ENCODE data around the gene C4orf51.

GRCh38 chr4:145740806-145741205 lies 60.9 kb downstream of the C4orf51 start:
- TF ChIP-seq CTCF (IDR thresholded peaks at IDR 0.05; ENCODE audit: low read depth, low read length, missing input control) (no peak), YY1 (IDR thresholded peaks at IDR 0.05) (no peak), NR2F2 (IDR thresholded peaks at IDR 0.05) (no peak), RAD21 (IDR thresholded peaks at IDR 0.05) (no peak), JUND (IDR thresholded peaks at IDR 0.05) (no peak), HNF4G (IDR thresholded peaks at IDR 0.05) (no peak), EGR1 (IDR thresholded peaks at IDR 0.05; ENCODE audit: low read depth in 2 of 2) (no peak), TAF1 (conservative IDR thresholded peaks at IDR 0.05) (no peak)
- TF ChIP-seq, protein P1, sequence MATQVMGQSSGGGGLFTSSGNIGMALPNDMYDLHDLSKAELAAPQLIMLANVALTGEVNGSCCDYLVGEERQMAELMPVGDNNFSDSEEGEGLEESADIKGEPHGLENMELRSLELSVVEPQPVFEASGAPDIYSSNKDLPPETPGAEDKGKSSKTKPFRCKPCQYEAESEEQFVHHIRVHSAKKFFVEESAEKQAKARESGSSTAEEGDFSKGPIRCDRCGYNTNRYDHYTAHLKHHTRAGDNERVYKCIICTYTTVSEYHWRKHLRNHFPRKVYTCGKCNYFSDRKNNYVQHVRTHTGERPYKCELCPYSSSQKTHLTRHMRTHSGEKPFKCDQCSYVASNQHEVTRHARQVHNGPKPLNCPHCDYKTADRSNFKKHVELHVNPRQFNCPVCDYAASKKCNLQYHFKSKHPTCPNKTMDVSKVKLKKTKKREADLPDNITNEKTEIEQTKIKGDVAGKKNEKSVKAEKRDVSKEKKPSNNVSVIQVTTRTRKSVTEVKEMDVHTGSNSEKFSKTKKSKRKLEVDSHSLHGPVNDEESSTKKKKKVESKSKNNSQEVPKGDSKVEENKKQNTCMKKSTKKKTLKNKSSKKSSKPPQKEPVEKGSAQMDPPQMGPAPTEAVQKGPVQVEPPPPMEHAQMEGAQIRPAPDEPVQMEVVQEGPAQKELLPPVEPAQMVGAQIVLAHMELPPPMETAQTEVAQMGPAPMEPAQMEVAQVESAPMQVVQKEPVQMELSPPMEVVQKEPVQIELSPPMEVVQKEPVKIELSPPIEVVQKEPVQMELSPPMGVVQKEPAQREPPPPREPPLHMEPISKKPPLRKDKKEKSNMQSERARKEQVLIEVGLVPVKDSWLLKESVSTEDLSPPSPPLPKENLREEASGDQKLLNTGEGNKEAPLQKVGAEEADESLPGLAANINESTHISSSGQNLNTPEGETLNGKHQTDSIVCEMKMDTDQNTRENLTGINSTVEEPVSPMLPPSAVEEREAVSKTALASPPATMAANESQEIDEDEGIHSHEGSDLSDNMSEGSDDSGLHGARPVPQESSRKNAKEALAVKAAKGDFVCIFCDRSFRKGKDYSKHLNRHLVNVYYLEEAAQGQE (IDR thresholded peaks at IDR 0.05): no peak

Data from liver (tissue), 3 donors.